Measurements from ENCODE around the gene GLIS1.

Gene GLIS1

DNA sequence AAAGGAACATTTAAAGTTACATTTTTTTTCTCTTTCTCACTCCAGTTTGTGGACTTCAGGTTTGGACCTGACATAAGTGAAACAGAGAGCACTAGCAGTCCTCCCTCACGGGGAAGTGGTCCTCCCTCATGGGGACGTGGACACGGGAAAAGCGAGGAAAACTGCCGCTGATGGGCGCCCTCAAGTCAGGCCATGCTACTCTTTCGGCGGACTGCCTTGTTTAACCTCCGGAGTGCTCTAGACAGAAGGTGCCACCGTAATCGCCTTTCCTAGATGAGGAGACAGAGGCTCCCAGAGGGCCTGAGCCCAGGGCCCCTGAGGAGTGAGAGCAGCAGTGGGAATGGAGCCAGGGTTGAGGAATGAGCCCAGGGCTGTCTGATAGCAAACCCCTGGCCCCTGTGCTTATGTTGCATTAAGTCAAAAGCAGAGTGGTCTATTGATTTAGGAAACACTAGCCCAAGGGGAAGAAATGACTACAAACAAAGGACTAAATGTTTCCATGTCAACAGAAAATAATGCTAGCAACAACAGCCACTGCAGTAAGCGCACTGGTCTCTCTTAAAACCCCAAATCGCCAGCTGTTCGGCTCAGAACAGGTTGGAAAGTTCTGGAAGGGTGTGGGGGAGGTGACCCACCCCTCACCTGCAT is 195.7 kb downstream of the GLIS1 start:
- H3K4me3 ChIP-seq (ENCODE audit: low read depth, low read length), result no peak overlapping the region
- TF ChIP-seq, protein P1, sequence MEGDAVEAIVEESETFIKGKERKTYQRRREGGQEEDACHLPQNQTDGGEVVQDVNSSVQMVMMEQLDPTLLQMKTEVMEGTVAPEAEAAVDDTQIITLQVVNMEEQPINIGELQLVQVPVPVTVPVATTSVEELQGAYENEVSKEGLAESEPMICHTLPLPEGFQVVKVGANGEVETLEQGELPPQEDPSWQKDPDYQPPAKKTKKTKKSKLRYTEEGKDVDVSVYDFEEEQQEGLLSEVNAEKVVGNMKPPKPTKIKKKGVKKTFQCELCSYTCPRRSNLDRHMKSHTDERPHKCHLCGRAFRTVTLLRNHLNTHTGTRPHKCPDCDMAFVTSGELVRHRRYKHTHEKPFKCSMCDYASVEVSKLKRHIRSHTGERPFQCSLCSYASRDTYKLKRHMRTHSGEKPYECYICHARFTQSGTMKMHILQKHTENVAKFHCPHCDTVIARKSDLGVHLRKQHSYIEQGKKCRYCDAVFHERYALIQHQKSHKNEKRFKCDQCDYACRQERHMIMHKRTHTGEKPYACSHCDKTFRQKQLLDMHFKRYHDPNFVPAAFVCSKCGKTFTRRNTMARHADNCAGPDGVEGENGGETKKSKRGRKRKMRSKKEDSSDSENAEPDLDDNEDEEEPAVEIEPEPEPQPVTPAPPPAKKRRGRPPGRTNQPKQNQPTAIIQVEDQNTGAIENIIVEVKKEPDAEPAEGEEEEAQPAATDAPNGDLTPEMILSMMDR (IDR thresholded peaks at IDR 0.05; ENCODE audit: low read depth, low read length), result no peak

DNA sequence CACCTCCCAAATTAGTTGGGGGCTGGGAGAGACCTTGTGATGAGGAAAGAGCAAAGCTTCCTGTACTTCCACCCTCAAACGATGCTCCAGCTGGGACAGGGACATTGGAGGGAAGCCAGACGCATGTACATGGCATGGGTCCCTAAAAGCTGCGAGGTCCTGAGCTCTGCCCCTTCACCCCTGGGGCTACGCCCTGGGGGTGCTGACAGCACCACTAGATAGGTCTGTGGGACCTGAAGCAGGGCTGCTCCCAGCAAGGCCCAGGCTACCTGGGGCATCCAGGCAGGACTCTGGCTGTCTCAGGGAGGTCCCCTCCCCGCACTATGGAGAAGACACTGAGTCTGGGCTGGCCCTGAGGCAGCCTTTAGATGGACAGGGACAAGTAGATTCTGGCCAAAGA is 196.4 kb downstream of the GLIS1 start:
- H3K4me3 ChIP-seq (ENCODE audit: low read depth, low read length), result no peak overlapping the region
- TF ChIP-seq, protein P1 (IDR thresholded peaks at IDR 0.05; ENCODE audit: low read depth, low read length), result no peak

DNA sequence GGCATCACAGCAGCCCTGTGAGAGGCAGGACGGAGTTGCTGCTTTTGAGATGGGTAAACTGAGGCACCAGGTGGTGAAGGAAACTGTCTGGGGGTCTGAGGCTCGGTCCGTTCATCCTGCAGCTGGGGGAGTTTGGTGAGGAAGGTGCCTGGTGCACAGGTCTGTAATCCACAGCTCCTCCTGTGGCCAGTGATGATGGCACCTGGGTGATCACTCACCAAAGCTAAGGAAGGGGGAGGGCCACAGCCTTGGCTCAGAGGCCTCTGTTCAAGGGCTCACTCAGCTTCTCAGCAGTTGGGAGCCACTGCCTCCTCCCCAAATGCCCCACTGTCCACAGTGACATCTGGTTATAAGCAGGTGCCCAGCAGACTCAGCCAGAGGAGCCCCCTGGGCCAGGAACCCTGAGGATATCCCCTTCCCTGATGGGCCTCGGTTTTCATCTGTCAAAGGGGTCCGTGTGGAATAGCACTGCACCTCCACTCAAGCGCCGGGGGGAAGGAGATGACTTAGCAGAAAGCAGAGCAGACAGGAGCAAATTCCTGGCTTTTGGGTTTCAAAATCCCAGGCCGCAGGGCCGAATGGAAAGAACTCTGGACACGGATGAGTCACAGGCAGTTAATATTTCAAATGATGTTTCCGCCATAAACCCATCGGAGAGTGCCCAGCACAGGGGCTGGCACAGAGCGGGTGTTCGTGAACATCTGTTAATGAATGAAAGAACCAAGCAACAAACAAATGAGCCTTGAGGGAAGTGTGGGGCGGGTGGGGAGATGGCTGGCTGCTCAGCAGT is 197.0 kb downstream of the GLIS1 start:
- TF ChIP-seq, protein P1 (IDR thresholded peaks at IDR 0.05; ENCODE audit: low read depth, low read length), result peak; percentile 60
- no peak overlapping the region for H3K4me3 ChIP-seq (ENCODE audit: low read depth, low read length)

DNA sequence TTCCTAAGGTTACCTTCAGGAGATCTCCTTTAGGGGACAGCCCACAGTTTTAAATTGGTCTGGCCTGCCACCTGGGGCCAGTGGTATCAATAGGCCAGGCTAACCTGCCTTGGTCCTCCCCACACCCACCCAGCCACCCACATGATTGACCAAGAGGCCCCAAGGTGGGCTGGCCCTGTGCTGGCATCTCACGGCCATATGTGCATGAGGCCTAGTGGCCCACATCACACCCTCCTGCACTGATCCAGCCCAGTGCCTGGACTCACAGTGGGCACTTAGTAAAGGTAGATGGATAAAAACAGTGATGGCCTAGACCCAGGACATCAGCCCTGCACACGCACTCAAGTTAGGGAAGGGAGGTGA is 197.7 kb downstream of the GLIS1 start:
- TF ChIP-seq, protein P1 (IDR thresholded peaks at IDR 0.05; ENCODE audit: low read depth, low read length), result no peak
- no peak overlapping the region for H3K4me3 ChIP-seq (ENCODE audit: low read depth, low read length)

DNA sequence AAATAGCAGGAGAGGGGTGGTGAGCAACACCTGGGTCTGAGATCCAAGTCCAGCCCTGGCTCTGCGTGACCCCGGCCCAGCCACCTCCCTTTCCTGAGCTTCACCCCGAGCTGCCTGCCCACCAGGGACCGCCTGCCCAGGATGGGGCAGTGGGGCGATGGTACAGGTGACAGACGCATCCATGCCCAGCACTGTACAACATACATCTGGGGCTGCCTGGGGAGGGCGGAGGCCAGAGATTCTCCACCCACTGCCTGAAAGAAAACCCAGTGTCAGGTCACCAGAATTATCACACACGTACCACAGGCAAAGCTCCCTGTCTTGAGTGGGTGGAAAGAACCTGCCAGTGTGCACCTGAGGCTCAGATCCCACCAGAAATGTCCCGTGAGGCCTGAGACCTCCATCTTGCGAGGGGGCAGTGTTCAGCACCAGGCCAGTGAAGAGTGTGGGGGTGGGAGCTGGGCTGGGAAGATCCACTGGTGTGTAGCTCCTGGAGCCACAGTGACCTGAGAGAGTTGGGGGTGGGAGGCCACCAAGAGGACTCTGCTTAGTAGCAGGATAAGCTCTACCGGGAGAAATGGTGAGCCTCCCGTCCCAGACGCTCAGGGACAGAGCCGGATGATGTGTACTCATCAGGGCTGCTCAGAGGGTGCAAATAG is 198.2 kb downstream of the GLIS1 start:
- TF ChIP-seq, protein P1 (IDR thresholded peaks at IDR 0.05; ENCODE audit: low read depth, low read length), result no peak
- no peak overlapping the region for H3K4me3 ChIP-seq (ENCODE audit: low read depth, low read length)

DNA sequence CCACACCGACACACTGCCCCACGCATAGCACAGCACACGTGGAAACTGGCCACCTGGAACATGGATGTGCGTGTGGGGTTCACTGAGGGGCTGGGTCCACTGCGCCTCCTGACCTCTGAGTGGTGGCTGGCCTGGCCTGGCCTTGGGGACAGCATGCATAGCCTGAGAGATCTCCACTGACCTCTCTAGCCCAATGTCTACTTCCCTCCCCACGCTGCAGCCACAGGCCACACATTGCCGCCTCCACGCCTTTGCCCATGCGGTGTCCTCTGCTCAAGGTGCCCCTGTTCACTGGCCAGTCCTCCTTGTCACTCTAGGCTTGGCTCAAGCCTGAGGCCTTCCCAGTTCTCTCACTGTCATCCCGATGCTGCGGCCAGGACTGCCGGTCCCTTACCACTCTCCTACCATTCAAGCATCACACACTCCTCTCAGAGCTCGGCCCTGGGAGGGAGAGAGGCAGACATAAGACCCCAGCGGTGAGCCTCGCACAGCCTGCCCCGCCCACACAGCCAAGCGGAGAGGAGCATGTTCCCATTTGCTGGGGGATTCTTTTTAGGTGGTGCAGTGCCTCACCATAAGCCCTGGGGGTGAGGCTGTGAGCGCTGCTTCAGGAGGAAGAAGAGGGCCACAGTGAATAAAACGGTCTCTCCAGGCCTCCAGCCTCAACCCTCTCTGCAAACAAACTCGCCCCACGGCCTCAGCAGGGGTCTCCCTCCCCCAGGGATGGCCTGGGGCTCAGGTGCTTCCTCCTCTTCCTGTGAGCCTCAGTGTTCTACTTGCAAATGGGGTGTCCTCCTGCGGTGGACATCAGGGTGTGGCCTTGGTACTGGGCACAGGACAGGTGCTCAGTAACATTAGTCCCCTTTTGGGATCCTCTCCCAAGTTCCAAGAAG is 199.0 kb downstream of the GLIS1 start:
- no peak overlapping the region for H3K4me3 ChIP-seq (ENCODE audit: low read depth, low read length)
- TF ChIP-seq, protein P1 (IDR thresholded peaks at IDR 0.05; ENCODE audit: low read depth, low read length), result no peak

All from WI38 (cell line).